Spinal cord (tissue), 10 donors: ENCODE results near the gene LMOD1. TPM values are rescaled to one million over a fixed set of nuclear protein-coding genes. Genes with fewer than 3 reads are reported as not detected.
"Not testable (repeated sequence)": the region's sequence is repeated elsewhere in the genome, so short reads cannot be mapped to it uniquely, and the experiment has no call there.

Experiments
- DNase-seq, 6 donors: peaks; one replicate each; pipeline versions ENCODE4 v3.0.0 to v3.0.0-alpha.2; 2013 to 2015; ENCODE audit warnings: low spot score in 6 of 6, low read depth in 4 of 6
- H3K27ac ChIP-seq: one replicate; pipeline ENCODE4 v1.5.1; 2013; ENCODE audit warnings: low read depth, low read length, control low read depth
- H3K27me3 ChIP-seq: one replicate; pipeline ENCODE4 v1.6.1; 2013; ENCODE audit warnings: low read length; ENCODE audit not compliant: control insufficient read depth, insufficient read depth
- H3K36me3 ChIP-seq: one replicate; pipeline ENCODE4 v1.6.1; 2013; ENCODE audit warnings: low read length; ENCODE audit not compliant: control insufficient read depth, insufficient read depth
- H3K4me1 ChIP-seq: one replicate; pipeline ENCODE4 v1.6.1; 2013; ENCODE audit warnings: low read length; ENCODE audit not compliant: control insufficient read depth, insufficient read depth
- H3K4me3 ChIP-seq: one replicate; pipeline ENCODE4 v1.5.1; 2013; ENCODE audit warnings: low read depth, low read length, control low read depth
- H3K9me3 ChIP-seq: one replicate; pipeline ENCODE4 v1.6.1; 2013; ENCODE audit warnings: low read length; ENCODE audit not compliant: control insufficient read depth, insufficient read depth
- WGBS: methylation state at CpG from one replicate; pipeline ENCODE4 v1.1.5; 2013; ENCODE audit warnings: missing lambda C conversion rate; ENCODE audit not compliant: insufficient coverage; 5-methylcytosine and 5-hydroxymethylcytosine counted together
- polyA plus RNA-seq, 2 donors: library from polyadenylated mRNA; unstranded; fragments of 120-200 nt; gene quantifications; one replicate each; pipeline ENCODE4 v1.2.1, GENCODE V29; 2013; ENCODE audit not compliant: insufficient read length in 2 of 2
- total RNA-seq, 2 donors: library from RNA; depleted of rRNA in 1 of 2; stranded (reverse); fragments of 120-200 nt in 1 of 2; fragments of >200 nt in 1 of 2; gene quantifications; one replicate each; pipeline versions ENCODE4 v1.2.3 to v1.2.4, GENCODE V29; 2013 to 2014
- donor health status: healthy.

LMOD1 gene
- total and polyA plus RNA-seq, 4 donors: 1.9 to 8.4 (median 4.1) TPM

- no peak for DNase-seq
- H3K27ac ChIP-seq: no peak overlapping the region
- H3K36me3 ChIP-seq: no peaks in the 10 kb centered on the region
- no CpG with 5 or more reads among the region's 2 CpGs for WGBS
- peaks cover 25% of the 10 kb centered on the region for H3K4me1 ChIP-seq
- H3K9me3 ChIP-seq: no peaks in the 10 kb centered on the region
- no peaks in the 10 kb centered on the region for H3K27me3 ChIP-seq
- no peak overlapping the region for H3K4me3 ChIP-seq
Observed at GRCh38 chr1:201882665-201883132, 63.6 kb downstream of the LMOD1 start.

DNA sequence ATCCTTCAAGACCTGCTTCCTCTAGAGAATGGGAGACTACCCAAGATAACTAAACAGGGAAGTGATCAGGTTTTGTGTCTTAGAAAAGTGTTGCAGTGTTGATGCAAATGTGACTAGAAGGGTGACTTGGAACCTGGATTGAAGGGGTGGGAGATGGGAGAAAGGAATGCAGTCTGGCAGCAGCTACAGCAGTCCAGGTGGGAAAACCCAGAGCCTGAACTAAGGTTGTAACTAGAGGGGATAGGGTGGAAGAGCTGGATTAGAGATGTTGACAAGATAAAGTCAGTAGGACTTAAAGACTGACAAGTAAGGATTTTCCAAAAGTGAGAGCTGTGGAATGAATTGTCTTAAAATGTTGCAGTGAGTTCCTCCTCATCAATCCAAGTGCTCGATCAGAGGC, 64.7 kb downstream of the LMOD1 start:
- Histone ChIP-seq H3K27me3 (no peaks in the 10 kb centered on the region), H3K36me3 (peaks cover 6% of the 10 kb centered on the region), H3K4me1 (peaks cover 19% of the 10 kb centered on the region), H3K4me3 (no peak overlapping the region), H3K9me3 (no peaks in the 10 kb centered on the region), H3K27ac (no peak overlapping the region)
- no CpG with 5 or more reads among the region's 1 CpG for WGBS
- DNase-seq: no peak

DNA sequence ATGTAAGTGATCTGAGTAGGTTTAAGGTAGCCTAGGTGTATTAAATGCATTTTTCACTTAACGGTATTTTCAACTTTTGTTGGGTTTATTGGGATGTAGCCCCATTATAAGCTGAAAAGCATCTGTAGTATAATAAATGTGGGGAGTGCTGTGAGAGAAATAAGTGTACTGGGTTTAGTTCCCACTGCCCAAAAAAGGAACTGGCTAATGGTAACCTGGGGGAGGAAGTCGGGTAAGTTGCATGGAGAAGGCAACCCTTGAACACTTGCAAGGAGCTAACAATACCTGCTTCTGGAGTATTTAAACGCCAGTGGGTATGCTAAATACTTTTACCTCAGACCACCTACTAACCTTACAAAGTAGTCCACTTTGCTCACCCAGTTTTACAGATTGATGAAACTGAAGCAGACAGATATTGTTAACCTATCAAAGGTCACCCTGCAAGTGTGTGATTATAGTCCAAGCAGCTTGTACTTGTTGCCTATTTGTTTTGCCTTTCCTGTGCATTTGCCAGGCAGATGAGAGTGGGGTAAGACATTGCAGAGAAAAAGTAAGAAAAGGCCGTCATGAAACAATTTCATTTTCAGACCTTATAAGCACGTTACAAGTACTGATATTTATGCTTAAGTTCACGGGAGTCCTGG, 65.3 kb downstream of the LMOD1 start:
- no peak for DNase-seq
- Histone ChIP-seq H3K4me1 (peaks cover 19% of the 10 kb centered on the region), H3K27ac (no peak overlapping the region), H3K36me3 (peaks cover 11% of the 10 kb centered on the region), H3K9me3 (no peaks in the 10 kb centered on the region), H3K4me3 (no peak overlapping the region), H3K27me3 (no peaks in the 10 kb centered on the region)
- 85% methylated on average over 2 of the region's 6 CpGs for WGBS

- 21% methylated on average over 4 of the region's 6 CpGs for WGBS
- H3K4me3 ChIP-seq: no peak overlapping the region
- no peaks in the 10 kb centered on the region for H3K27me3 ChIP-seq
- peak in 4 of 6 donors; percentile 42 to 86 (median 66) for DNase-seq
- H3K27ac ChIP-seq: peak overlapping the region; percentile 74
- H3K9me3 ChIP-seq: no peaks in the 10 kb centered on the region
- H3K4me1 ChIP-seq: peaks cover 7% of the 10 kb centered on the region
- peaks cover 37% of the 10 kb centered on the region for H3K36me3 ChIP-seq
Observed at GRCh38 chr1:201877877-201878401, 68.4 kb downstream of the LMOD1 start.

GRCh38 chr1:201876148-201876818, 70.1 kb downstream of the LMOD1 start:
- peak in 1 of 6 donors; percentile 32 for DNase-seq
- H3K4me1 ChIP-seq: peaks cover 7% of the 10 kb centered on the region
- WGBS: 58% methylated on average over 3 of the region's 8 CpGs
- H3K9me3 ChIP-seq: no peaks in the 10 kb centered on the region
- no peak overlapping the region for H3K27ac ChIP-seq
- no peak overlapping the region for H3K4me3 ChIP-seq
- H3K36me3 ChIP-seq: peaks cover 54% of the 10 kb centered on the region
- no peaks in the 10 kb centered on the region for H3K27me3 ChIP-seq

DNA sequence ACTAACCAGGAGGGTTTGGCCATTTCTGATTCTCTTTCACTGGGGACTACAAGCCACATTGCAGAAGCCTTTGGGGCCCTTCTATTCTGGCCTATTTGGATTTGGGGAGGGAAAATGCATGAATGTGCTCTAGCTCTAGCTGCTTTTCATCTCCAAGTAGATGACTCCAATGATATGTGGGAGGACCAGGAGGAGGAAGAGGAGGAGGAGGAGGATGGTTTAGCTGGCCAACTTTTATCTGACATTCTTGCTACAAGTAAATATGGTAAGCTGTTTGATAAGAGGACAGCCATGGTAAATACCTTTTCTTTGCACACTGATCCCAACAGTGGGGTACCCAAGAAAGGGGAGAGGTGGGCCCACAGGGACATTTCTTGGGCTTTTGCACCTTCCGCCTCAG, 71.7 kb downstream of the LMOD1 start:
- Histone ChIP-seq H3K4me1 (peaks cover 7% of the 10 kb centered on the region), H3K27ac (no peak overlapping the region), H3K27me3 (no peaks in the 10 kb centered on the region), H3K9me3 (no peaks in the 10 kb centered on the region), H3K36me3 (peaks cover 67% of the 10 kb centered on the region), H3K4me3 (no peak overlapping the region)
- 100% methylated on average over 1 of the region's 1 CpG for WGBS
- DNase-seq: no peak

DNA sequence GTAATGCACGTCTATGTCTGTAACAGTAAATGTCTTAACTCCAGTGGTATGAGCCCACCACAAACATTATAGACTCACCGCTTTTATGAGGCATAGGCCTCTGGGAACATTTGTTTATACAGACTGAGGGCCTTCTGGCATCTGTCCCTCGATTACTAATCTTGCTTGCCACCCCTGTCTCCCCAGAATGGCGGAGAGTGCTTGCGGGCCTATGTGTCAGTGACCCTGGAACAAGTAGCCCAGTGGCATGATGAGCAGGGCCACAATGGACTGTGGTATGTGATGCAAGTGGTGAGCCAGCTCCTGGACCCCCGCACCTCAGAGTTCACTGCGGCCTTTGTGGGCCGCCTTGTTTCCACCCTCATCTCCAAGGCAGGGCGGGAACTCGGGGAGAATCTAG, 76.0 kb downstream of the LMOD1 start:
- H3K27ac ChIP-seq: no peak overlapping the region
- H3K27me3 ChIP-seq: no peaks in the 10 kb centered on the region
- no peaks in the 10 kb centered on the region for H3K4me1 ChIP-seq
- no peak for DNase-seq
- H3K4me3 ChIP-seq: no peak overlapping the region
- H3K36me3 ChIP-seq: peaks cover 66% of the 10 kb centered on the region
- WGBS: 94% methylated on average over 6 of the region's 10 CpGs
- H3K9me3 ChIP-seq: no peaks in the 10 kb centered on the region

DNA sequence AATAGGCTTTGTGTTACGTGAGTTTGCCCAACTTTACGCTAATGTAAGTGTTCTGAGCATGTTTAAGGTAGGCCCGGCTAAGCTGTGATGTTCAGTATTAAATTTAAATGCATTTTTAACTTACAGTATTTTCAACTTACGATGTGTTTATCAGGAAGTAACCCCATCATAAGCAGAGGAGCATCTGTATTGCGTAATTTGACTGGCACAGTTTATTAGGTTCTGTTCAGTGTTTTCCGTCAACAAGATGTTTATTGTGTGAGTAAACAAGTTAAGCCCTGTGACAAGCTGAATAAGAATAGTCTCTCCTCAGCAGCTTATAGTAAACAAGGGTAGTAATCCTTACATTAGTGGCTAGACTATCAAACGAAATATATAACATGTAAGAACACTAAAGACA, 84.9 kb downstream of the LMOD1 start:
- Histone ChIP-seq H3K4me3 (no peak overlapping the region), H3K27me3 (no peaks in the 10 kb centered on the region), H3K9me3 (no peaks in the 10 kb centered on the region), H3K27ac (no peak overlapping the region), H3K36me3 (peaks cover 47% of the 10 kb centered on the region), H3K4me1 (no peaks in the 10 kb centered on the region)
- DNase-seq: no peak
- no CpG with 5 or more reads among the region's 7 CpGs for WGBS

- Histone ChIP-seq H3K36me3 (peaks cover 45% of the 10 kb centered on the region), H3K27ac (no peak overlapping the region), H3K4me3 (no peak overlapping the region), H3K4me1 (no peaks in the 10 kb centered on the region), H3K27me3 (no peaks in the 10 kb centered on the region), H3K9me3 (no peaks in the 10 kb centered on the region)
- 95% methylated on average over 2 of the region's 5 CpGs for WGBS
- no peak for DNase-seq
Observed at GRCh38 chr1:201859424-201859823, 86.9 kb downstream of the LMOD1 start.

GRCh38 chr1:201856722-201857121, 89.6 kb downstream of the LMOD1 start:
- H3K4me3 ChIP-seq, H3K4me1 ChIP-seq, H3K27ac ChIP-seq, DNase-seq, H3K9me3 ChIP-seq, H3K27me3 ChIP-seq: not testable (repeated sequence)
- H3K36me3 ChIP-seq: peaks cover 42% of the 10 kb centered on the region
- WGBS: no CpG with 5 or more reads among the region's 2 CpGs
